Endodermal cell (in vitro differentiated cells): ENCODE results near the gene RAB3A. TPM values are rescaled to one million over a fixed set of nuclear protein-coding genes. Genes with fewer than 3 reads are reported as not detected.
A peak's percentile ranks its signal among the peaks of the same experiment; 100 is the strongest.

ENCODE experiments used
- DNase-seq: peaks from one replicate; pipeline ENCODE4 v3.0.0-alpha.2; 2017
- H3K27ac ChIP-seq: 2 replicates; pipeline ENCODE4 v1.5.1; 2013; ENCODE audit warnings: mild to moderate bottlenecking, low read depth, low read length, moderate library complexity
- H3K27me3 ChIP-seq: 2 replicates; pipeline ENCODE4 v1.6.1; 2013; ENCODE audit warnings: mild to moderate bottlenecking, low read length, moderate library complexity; ENCODE audit not compliant: insufficient read depth, control insufficient read depth, poor library complexity, severe bottlenecking
- H3K36me3 ChIP-seq: 2 replicates; pipeline ENCODE4 v1.7.0; 2013; ENCODE audit warnings: mild to moderate bottlenecking, low read length, moderate library complexity; ENCODE audit not compliant: control insufficient read depth, insufficient read depth
- H3K4me1 ChIP-seq: one replicate; pipeline ENCODE4 v1.7.0; 2013; ENCODE audit warnings: low read length; ENCODE audit not compliant: control insufficient read depth, insufficient read depth
- H3K4me3 ChIP-seq: 2 replicates; pipeline ENCODE4 v1.5.1; 2013; ENCODE audit warnings: mild to moderate bottlenecking, low read length, moderate library complexity
- H3K9ac ChIP-seq: 2 replicates; pipeline ENCODE4 v1.6.1; 2013; ENCODE audit warnings: mild to moderate bottlenecking, low read length, moderate library complexity; ENCODE audit not compliant: poor library complexity, severe bottlenecking; ENCODE audit errors: extremely low read depth
- H3K9me3 ChIP-seq: 2 replicates; pipeline ENCODE4 v1.6.1; 2013; ENCODE audit warnings: mild to moderate bottlenecking, low read length, moderate library complexity; ENCODE audit not compliant: control insufficient read depth
- H3K27ac Mint-ChIP-seq: 2 replicates; pipeline ENCODE4 v1.8.0; 2020; ENCODE audit warnings: mixed read lengths
- H3K27me3 Mint-ChIP-seq: 2 replicates; pipeline ENCODE4 v1.8.0; 2021; ENCODE audit warnings: mild to moderate bottlenecking, mixed read lengths; ENCODE audit not compliant: insufficient read depth
- H3K36me3 Mint-ChIP-seq: 2 replicates; pipeline ENCODE4 v1.8.0; 2020; ENCODE audit warnings: low read depth, mixed read lengths
- H3K4me1 Mint-ChIP-seq: 2 replicates; pipeline ENCODE4 v1.8.0; 2020; ENCODE audit warnings: mixed read lengths
- H3K4me3 Mint-ChIP-seq: 2 replicates; pipeline ENCODE4 v1.8.0; 2020; ENCODE audit warnings: mild to moderate bottlenecking, moderate library complexity, mixed read lengths
- H3K9me3 Mint-ChIP-seq: 2 replicates; pipeline ENCODE4 v1.8.0; 2020; ENCODE audit warnings: mild to moderate bottlenecking, mixed read lengths
- WGBS, 2 experiments: methylation state at CpG; one replicate each; pipeline versions ENCODE4 v1.1.5 to v1.1.7; 2013; ENCODE audit warnings: missing lambda C conversion rate in 2 of 2, mixed read lengths in 1 of 2; ENCODE audit not compliant: insufficient coverage in 1 of 2, insufficient read length in 1 of 2; 5-methylcytosine and 5-hydroxymethylcytosine counted together
- total RNA-seq, 2 donors: library from RNA; stranded (reverse); fragmentation: NEBNext Ultra II Directional in 1 of 2; extraction: Animal tissue kit (Norgen Biotek cat#: 25700) in 1 of 2; gene quantifications; 2 replicates in 1 of 2; 3 replicates in 1 of 2; pipeline ENCODE4 v1.2.1, GENCODE V29; 2021
- TF ChIP-seq, protein P1 (sequence below): fragments of 200-600 bp; sonication (generic); conservative IDR thresholded peaks from 2 replicates; pipeline ENCODE4 v1.5.0; 2021; ENCODE audit warnings: antibody characterized with exemption, mild to moderate bottlenecking

The RAB3A gene
- total RNA-seq, 2 donors from 2014 or later = 3.6 to 3.9 TPM

DNA sequence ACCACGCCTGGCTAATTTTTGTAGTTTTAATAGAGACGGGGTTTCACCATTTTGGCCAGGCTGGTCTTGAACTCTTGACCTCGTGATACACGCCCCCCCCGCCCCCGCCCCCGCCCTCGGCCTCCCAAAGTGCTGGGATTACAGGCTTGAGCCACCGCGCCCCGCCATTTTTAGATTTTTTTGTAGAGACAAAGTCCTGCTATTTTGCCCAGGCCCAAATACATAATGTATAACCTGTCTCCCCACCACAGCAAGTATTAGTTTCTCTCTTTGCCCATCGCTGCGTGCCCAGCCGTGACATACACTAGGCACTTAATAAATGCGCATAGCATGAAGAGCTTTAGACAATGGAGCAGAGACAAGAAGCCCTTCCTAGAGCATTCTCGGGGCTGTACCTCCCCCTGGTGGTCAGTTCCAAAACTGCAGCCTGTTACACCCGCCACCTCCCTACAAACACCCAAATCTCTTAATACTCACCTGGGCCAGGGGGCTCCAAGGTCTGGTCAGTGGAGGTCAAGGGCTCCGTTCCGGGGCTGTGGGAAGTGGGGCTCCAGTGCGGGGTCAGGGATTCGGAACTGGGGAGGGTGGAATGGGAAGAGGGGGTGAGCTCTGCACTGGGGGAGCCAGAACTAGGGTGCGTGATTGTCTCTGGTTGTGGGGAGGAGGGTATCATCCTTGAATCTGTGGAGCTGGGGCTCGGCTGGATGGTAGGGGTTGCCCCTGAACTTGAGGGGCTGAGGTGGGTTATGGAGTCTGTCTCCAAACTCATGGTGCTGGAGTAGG, 47.9 kb upstream of the RAB3A start:
- no peaks in the 10 kb centered on the region for H3K9me3 ChIP-seq
- Mint-ChIP-seq H3K27ac (no peak overlapping the region), H3K36me3 (no peaks in the 10 kb centered on the region), H3K4me1 (peaks cover 10% of the 10 kb centered on the region), H3K27me3 (peaks cover 33% of the 10 kb centered on the region), H3K9me3 (no peaks in the 10 kb centered on the region), H3K4me3 (no peak overlapping the region)
- no peak overlapping the region for H3K9ac ChIP-seq
- H3K36me3 ChIP-seq = no peaks in the 10 kb centered on the region
- WGBS, 2 experiments = 20 to 29% methylated on average over 6 to 23 of the region's 23 CpGs
- TF ChIP-seq, protein P1, sequence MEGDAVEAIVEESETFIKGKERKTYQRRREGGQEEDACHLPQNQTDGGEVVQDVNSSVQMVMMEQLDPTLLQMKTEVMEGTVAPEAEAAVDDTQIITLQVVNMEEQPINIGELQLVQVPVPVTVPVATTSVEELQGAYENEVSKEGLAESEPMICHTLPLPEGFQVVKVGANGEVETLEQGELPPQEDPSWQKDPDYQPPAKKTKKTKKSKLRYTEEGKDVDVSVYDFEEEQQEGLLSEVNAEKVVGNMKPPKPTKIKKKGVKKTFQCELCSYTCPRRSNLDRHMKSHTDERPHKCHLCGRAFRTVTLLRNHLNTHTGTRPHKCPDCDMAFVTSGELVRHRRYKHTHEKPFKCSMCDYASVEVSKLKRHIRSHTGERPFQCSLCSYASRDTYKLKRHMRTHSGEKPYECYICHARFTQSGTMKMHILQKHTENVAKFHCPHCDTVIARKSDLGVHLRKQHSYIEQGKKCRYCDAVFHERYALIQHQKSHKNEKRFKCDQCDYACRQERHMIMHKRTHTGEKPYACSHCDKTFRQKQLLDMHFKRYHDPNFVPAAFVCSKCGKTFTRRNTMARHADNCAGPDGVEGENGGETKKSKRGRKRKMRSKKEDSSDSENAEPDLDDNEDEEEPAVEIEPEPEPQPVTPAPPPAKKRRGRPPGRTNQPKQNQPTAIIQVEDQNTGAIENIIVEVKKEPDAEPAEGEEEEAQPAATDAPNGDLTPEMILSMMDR = peak; percentile 95
- peaks cover 8% of the 10 kb centered on the region for H3K4me1 ChIP-seq
- H3K27ac ChIP-seq = no peak overlapping the region
- peak; percentile 95 for DNase-seq
- H3K27me3 ChIP-seq = peaks cover 24% of the 10 kb centered on the region
- H3K4me3 ChIP-seq = no peak overlapping the region

DNA sequence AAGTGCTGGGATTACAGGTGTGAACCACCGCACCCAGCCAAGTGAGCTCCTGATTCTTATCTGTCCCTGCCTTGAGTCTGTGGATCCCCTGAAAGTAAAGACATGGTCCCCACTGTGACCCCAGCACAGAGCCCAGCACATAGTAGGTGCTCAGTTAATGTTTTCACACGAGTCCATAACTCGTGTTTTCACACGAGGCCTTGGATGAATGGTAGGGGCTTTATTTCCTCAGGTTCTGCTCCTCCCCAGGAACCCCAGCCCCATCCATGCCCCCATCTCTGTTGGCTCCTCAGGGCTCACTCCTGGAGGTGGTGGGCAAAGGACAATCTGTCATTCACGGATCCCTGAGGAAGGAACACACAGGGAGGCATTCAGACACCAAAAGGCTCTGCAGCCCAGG, 46.0 kb upstream of the RAB3A start:
- peaks cover 10% of the 10 kb centered on the region for H3K4me1 Mint-ChIP-seq

DNA sequence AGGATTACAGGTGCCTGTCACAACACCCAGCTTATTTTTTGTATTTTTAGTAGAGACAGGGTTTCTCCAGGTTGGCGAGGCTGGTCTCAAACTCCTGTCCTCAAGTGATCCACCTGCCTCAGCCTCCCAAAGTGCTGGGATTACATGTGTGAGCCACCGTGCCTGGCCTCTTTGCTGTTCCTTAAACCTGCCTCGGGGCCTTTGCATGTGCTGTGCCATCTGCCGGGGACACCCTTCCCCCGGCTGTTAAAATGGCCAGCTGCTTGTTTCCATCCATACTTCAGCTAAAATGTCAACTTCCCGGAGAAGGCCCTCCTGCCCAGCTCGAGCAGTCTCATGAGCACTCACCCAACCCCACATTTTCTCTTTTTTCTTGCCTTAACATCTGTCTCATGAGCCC, 41.5 kb upstream of the RAB3A start:
- WGBS, 2 experiments = 74 to 81% methylated on average over 6 to 7 of the region's 7 CpGs
- Histone ChIP-seq H3K9ac (no peak overlapping the region), H3K27ac (no peak overlapping the region), H3K27me3 (no peaks in the 10 kb centered on the region), H3K36me3 (no peaks in the 10 kb centered on the region), H3K4me1 (peaks cover 8% of the 10 kb centered on the region), H3K4me3 (no peak overlapping the region), H3K9me3 (no peaks in the 10 kb centered on the region)
- Mint-ChIP-seq H3K27me3 (peaks cover 7% of the 10 kb centered on the region), H3K4me1 (peaks cover 10% of the 10 kb centered on the region), H3K4me3 (no peak overlapping the region), H3K36me3 (no peaks in the 10 kb centered on the region), H3K27ac (no peak overlapping the region), H3K9me3 (no peaks in the 10 kb centered on the region)
- TF ChIP-seq, protein P1 = no peak
- no peak for DNase-seq

More for the DNA sequence above, 46.0 kb upstream of the RAB3A start:
- H3K27ac ChIP-seq = no peak overlapping the region
- H3K9ac ChIP-seq = no peak overlapping the region
- no peaks in the 10 kb centered on the region for H3K36me3 Mint-ChIP-seq
- WGBS, 2 experiments = 88 to 100% methylated on average over 4 to 5 of the region's 5 CpGs
- H3K9me3 ChIP-seq = no peaks in the 10 kb centered on the region
- no peaks in the 10 kb centered on the region for H3K36me3 ChIP-seq
- H3K4me3 ChIP-seq = no peak overlapping the region
- no peak overlapping the region for H3K4me3 Mint-ChIP-seq
- H3K27ac Mint-ChIP-seq = no peak overlapping the region
- H3K27me3 Mint-ChIP-seq = peaks cover 26% of the 10 kb centered on the region
- H3K27me3 ChIP-seq = peaks cover 24% of the 10 kb centered on the region
- TF ChIP-seq, protein P1 = no peak
- H3K4me1 ChIP-seq = peaks cover 8% of the 10 kb centered on the region
- no peaks in the 10 kb centered on the region for H3K9me3 Mint-ChIP-seq
- DNase-seq = no peak
